Right renal pelvis (tissue), 4 donors: ENCODE data around the gene PRODH. TPM values are rescaled to one million over a fixed set of nuclear protein-coding genes. Genes with fewer than 3 reads are reported as not detected.
A peak's percentile ranks its signal among the peaks of the same experiment; 100 is the strongest.
"Not testable (repeated sequence)": the region's sequence is repeated elsewhere in the genome, so short reads cannot be mapped to it uniquely, and the experiment has no call there.

Experiments used
- DNase-seq, 4 donors: peaks; one replicate each; pipeline ENCODE4 v3.0.0-alpha.2; 2013; ENCODE audit warnings: low read depth in 4 of 4, low spot score in 3 of 4, missing footprints in 1 of 4
- polyA plus RNA-seq, 4 donors: library from polyadenylated mRNA; unstranded; fragments of 120-200 nt; gene quantifications; one replicate each; pipeline ENCODE4 v1.2.1, GENCODE V29; 2013; ENCODE audit not compliant: insufficient read length in 4 of 4

Gene PRODH
- polyA plus RNA-seq, 4 donors, result 10.1 to 16.3 (median 14.3) TPM

GRCh38 chr22:18968011-18968749 is 32.1 kb upstream of the PRODH start:
- peak in 3 of 4 donors; percentile 28 to 33 (median 32) for DNase-seq

GRCh38 chr22:18967391-18968010 is 31.4 kb upstream of the PRODH start:
- not testable (repeated sequence) for DNase-seq

- DNase-seq, result no peak
Observed at GRCh38 chr22:18966748-18967147, 30.7 kb upstream of the PRODH start.

GRCh38 chr22:18965526-18966421 is 29.7 kb upstream of the PRODH start:
- no peak for DNase-seq

GRCh38 chr22:18964501-18965265 is 28.6 kb upstream of the PRODH start:
- not testable (repeated sequence) for DNase-seq

- not testable (repeated sequence) for DNase-seq
Observed at GRCh38 chr22:18964051-18964450, 28.0 kb upstream of the PRODH start.

GRCh38 chr22:18962308-18962635 is 26.2 kb upstream of the PRODH start:
- no peak for DNase-seq

- DNase-seq, result not testable (repeated sequence)
Observed at GRCh38 chr22:18961632-18962307, 25.7 kb upstream of the PRODH start.

- not testable (repeated sequence) for DNase-seq
Observed at GRCh38 chr22:18961201-18961600, 25.1 kb upstream of the PRODH start.

- not testable (repeated sequence) for DNase-seq
Observed at GRCh38 chr22:18960166-18960820, 24.2 kb upstream of the PRODH start.

- not testable (repeated sequence) for DNase-seq
Observed at GRCh38 chr22:18959741-18960140, 23.6 kb upstream of the PRODH start.

- not testable (repeated sequence) for DNase-seq
Observed at GRCh38 chr22:18959266-18959665, 23.2 kb upstream of the PRODH start.

- DNase-seq, result not testable (repeated sequence)
Observed at GRCh38 chr22:18958738-18959137, 22.6 kb upstream of the PRODH start.

GRCh38 chr22:18958321-18958705 is 22.2 kb upstream of the PRODH start:
- not testable (repeated sequence) for DNase-seq

GRCh38 chr22:18957621-18958320 is 21.7 kb upstream of the PRODH start:
- not testable (repeated sequence) for DNase-seq

GRCh38 chr22:18956956-18957355 is 20.9 kb upstream of the PRODH start:
- DNase-seq, result not testable (repeated sequence)

- not testable (repeated sequence) for DNase-seq
Observed at GRCh38 chr22:18956121-18956895, 20.2 kb upstream of the PRODH start.

- DNase-seq, result no peak
Observed at GRCh38 chr22:18955696-18956095, 19.6 kb upstream of the PRODH start.
